ENCODE results near the gene PNMA1.

GRCh38 chr14:73663548-73664212 is 50.5 kb downstream of the PNMA1 start:
- no peak for TF ChIP-seq ZBTB40 (IDR thresholded peaks at IDR 0.05)
- TF ChIP-seq ZBTB40 (CRISPR knock-in tag; IDR thresholded peaks at IDR 0.05), result no peak
- TF ChIP-seq USF2 (CRISPR knock-in tag; IDR thresholded peaks at IDR 0.05), result no peak
- TF ChIP-seq, protein P1, sequence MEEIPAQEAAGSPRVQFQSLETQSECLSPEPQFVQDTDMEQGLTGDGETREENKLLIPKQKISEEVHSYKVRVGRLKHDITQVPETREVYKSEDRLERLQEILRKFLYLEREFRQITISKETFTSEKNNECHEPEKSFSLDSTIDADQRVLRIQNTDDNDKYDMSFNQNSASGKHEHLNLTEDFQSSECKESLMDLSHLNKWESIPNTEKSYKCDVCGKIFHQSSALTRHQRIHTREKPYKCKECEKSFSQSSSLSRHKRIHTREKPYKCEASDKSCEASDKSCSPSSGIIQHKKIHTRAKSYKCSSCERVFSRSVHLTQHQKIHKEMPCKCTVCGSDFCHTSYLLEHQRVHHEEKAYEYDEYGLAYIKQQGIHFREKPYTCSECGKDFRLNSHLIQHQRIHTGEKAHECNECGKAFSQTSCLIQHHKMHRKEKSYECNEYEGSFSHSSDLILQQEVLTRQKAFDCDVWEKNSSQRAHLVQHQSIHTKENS (CRISPR knock-in tag; IDR thresholded peaks at IDR 0.05), result no peak
- no peak for TF ChIP-seq RCOR1 (IDR thresholded peaks at IDR 0.05; ENCODE audit: borderline replicate concordance in 1 of 2, low read depth in 2 of 2, low read length in 2 of 2)
- TF ChIP-seq MAFK (IDR thresholded peaks at IDR 0.05; ENCODE audit: low read length), result no peak
- TF ChIP-seq CTCF (IDR thresholded peaks at IDR 0.05 in 2 of 3, conservative IDR thresholded peaks at IDR 0.05 in 1 of 3; ENCODE audit: insufficient read depth in 2 of 3, low read depth in 1 of 3, low read length in 3 of 3), result no peak
- TF ChIP-seq FOXJ2 (tag; IDR thresholded peaks at IDR 0.05), result no peak
